NCI-H2227 (cell line): Measurements from ENCODE around the gene ERICH4.

Experiments used
- DNase-seq: peaks from one replicate; lab custom pipeline; 2025; ENCODE audit not compliant: unreplicated experiment; lab: John Stamatoyannopoulos, UW

ERICH4 gene

GRCh38 chr19:41413947-41414346, 29.0 kb upstream of the ERICH4 start:
- no peak for DNase-seq

GRCh38 chr19:41414461-41414860, 28.5 kb upstream of the ERICH4 start:
- no peak for DNase-seq

- DNase-seq = no peak
These were observed 27.8 kb upstream of the ERICH4 start for GRCh38 chr19:41415154-41415571.

GRCh38 chr19:41416194-41416674, 26.7 kb upstream of the ERICH4 start:
- DNase-seq = no peak

GRCh38 chr19:41420101-41420880, 22.7 kb upstream of the ERICH4 start:
- DNase-seq = no peak

GRCh38 chr19:41421314-41421713, 21.6 kb upstream of the ERICH4 start:
- no peak for DNase-seq

GRCh38 chr19:41421973-41422372, 21.0 kb upstream of the ERICH4 start:
- no peak for DNase-seq

GRCh38 chr19:41422456-41422855, 20.5 kb upstream of the ERICH4 start:
- DNase-seq = no peak

GRCh38 chr19:41422955-41423354, 20.0 kb upstream of the ERICH4 start:
- DNase-seq = no peak

GRCh38 chr19:41424335-41425173, 18.4 kb upstream of the ERICH4 start:
- DNase-seq = no peak

- DNase-seq = no peak
These were observed 17.5 kb upstream of the ERICH4 start for GRCh38 chr19:41425174-41426115.

GRCh38 chr19:41426116-41426841, 16.7 kb upstream of the ERICH4 start:
- no peak for DNase-seq

- peak; percentile 94 for DNase-seq
These were observed 15.9 kb upstream of the ERICH4 start, which contains the start of gene B3GNT8 for GRCh38 chr19:41426952-41427646. Gene B3GNT8, minus strand, starts transcription at chr19:41427374. Its CDS starts 596 bp downstream, at chr19:41426778.

- DNase-seq = no peak
These were observed 15.1 kb upstream of the ERICH4 start for GRCh38 chr19:41427647-41428480.

GRCh38 chr19:41428481-41428859, 14.5 kb upstream of the ERICH4 start:
- no peak for DNase-seq

GRCh38 chr19:41430922-41431321, 12.0 kb upstream of the ERICH4 start:
- DNase-seq = no peak

GRCh38 chr19:41431426-41432386, 11.2 kb upstream of the ERICH4 start:
- no peak for DNase-seq

GRCh38 chr19:41433171-41433570, 9.8 kb upstream of the ERICH4 start:
- DNase-seq = no peak
